Activated CD8-positive, alpha-beta memory T cell treated with anti-CD3 and anti-CD28 coated beads, Interleukin-2, amount 10 ng/mL, durations not matched to agents 7 days and 5 days (primary cell): Measurements from ENCODE around the gene PKD2L1. TPM values are rescaled to one million over a fixed set of nuclear protein-coding genes. Genes with fewer than 3 reads are reported as not detected.

Source experiments
- ATAC-seq: fragments of 150-1000 bp; cut with Tn5 transposase; one replicate; pipeline ENCODE4 v1.10.0; 2021; ENCODE audit warnings: moderate library complexity
- CTCF ChIA-PET: fragments of 350-600 bp; sonication (Branson Sonifier 250); formaldehyde crosslinking; loops from one replicate; lab custom pipeline; 2021; ENCODE audit warnings: antibody characterized with exemption; lab: Charles Lee
- DNase-seq: peaks from one replicate; pipeline ENCODE4 v3.0.0-alpha.2; 2020
- H3K27ac Mint-ChIP-seq: one replicate; pipeline ENCODE4 v1.8.0; 2021; ENCODE audit warnings: mild to moderate bottlenecking, mixed read lengths
- H3K27me3 Mint-ChIP-seq: one replicate; pipeline ENCODE4 v1.8.0; 2021; ENCODE audit warnings: mixed read lengths
- H3K36me3 Mint-ChIP-seq: one replicate; pipeline ENCODE4 v1.8.0; 2021; ENCODE audit warnings: mild to moderate bottlenecking, mixed read lengths
- H3K4me1 Mint-ChIP-seq: one replicate; pipeline ENCODE4 v1.8.0; 2021; ENCODE audit warnings: mixed read lengths
- H3K4me3 Mint-ChIP-seq: one replicate; pipeline ENCODE4 v1.8.0; 2021; ENCODE audit warnings: mild to moderate bottlenecking, moderate library complexity, mixed read lengths
- H3K9me3 Mint-ChIP-seq: one replicate; pipeline ENCODE4 v1.8.0; 2022; ENCODE audit warnings: low read depth, mixed read lengths
- total RNA-seq, 2 experiments: library from RNA; stranded (reverse); gene quantifications; one replicate each; pipeline ENCODE4 v1.2.3, GENCODE V29; 2021

The PKD2L1 gene
- total RNA-seq, 2 experiments from 2014 or later: not detected

DNA sequence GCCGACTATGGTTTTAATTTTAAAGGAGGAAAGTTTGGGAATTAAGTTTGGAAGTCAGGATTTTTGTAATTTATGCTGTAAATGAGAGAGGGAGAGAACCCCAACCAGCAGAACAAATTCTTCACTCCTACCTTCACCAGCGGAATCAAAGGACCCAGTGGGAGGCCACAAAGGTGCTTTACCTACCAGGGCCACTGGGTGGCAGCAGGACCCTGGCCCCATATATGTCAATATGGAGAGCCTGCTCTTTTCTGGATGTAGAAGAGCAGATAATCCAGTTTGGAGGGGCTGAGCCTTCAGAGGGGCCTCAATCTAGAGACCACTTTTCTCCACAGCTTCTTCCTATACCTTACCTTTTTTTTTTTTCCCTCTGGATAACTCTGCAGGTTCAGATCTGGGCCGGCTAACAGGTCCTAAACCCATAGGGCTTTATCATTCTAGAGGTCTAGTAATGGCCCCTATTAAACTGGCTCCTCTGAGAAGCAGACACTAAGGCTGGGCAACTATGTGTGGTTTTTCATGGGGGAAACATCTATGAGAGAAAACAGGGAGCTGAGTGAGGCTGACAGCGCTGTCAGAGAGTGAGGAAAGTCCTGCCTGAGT is 8.5 kb upstream of the PKD2L1 start:
- no peaks in the 10 kb centered on the region for H3K9me3 Mint-ChIP-seq
- ATAC-seq (peak; percentile 88), DNase-seq (peak; percentile 86)
- H3K4me3 Mint-ChIP-seq: no peak overlapping the region
- peaks cover 3% of the 10 kb centered on the region for H3K4me1 Mint-ChIP-seq
- no peak overlapping the region for H3K27ac Mint-ChIP-seq
- peaks cover 16% of the 10 kb centered on the region for H3K27me3 Mint-ChIP-seq
- no peaks in the 10 kb centered on the region for H3K36me3 Mint-ChIP-seq
- CTCF ChIA-PET: interaction anchor here (0.9 to 17.0 kb wide), 17 partner anchors 10 to 561 kb away, joined by 3 to 236 read pairs (median 5); partner anchors contain the start of genes HIF1AN and SCD

DNA sequence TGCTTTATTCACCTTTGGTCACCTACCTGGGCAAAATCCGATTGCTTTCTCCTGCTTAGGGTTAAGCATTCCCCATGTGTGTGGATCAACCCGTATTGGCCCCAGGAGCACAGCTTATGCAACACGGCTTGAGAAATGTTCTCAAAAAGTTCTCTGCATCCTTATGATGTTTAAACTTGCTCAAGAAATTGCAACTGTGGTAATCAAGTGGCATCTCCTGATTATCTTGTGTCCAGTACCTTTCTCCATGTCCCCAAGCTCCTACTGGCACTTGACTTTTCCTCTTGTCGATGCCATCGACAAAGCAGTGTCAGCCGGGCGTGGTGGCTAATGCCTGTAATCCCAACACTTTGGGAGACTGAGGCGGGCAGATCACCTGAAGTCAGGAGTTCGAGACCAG is 4.7 kb upstream of the PKD2L1 start:
- CTCF ChIA-PET: interaction anchor here (0.8 to 6.2 kb wide), 5 partner anchors 98 to 184 kb away, joined by 3 to 49 read pairs (median 4); no protein-coding TSS in a partner anchor
- ATAC-seq: no peak
- no peak overlapping the region for H3K27ac Mint-ChIP-seq
- no peaks in the 10 kb centered on the region for H3K9me3 Mint-ChIP-seq
- H3K4me1 Mint-ChIP-seq: peaks cover 3% of the 10 kb centered on the region
- peaks cover 37% of the 10 kb centered on the region for H3K27me3 Mint-ChIP-seq
- H3K36me3 Mint-ChIP-seq: no peaks in the 10 kb centered on the region
- DNase-seq: no peak
- no peak overlapping the region for H3K4me3 Mint-ChIP-seq

DNA sequence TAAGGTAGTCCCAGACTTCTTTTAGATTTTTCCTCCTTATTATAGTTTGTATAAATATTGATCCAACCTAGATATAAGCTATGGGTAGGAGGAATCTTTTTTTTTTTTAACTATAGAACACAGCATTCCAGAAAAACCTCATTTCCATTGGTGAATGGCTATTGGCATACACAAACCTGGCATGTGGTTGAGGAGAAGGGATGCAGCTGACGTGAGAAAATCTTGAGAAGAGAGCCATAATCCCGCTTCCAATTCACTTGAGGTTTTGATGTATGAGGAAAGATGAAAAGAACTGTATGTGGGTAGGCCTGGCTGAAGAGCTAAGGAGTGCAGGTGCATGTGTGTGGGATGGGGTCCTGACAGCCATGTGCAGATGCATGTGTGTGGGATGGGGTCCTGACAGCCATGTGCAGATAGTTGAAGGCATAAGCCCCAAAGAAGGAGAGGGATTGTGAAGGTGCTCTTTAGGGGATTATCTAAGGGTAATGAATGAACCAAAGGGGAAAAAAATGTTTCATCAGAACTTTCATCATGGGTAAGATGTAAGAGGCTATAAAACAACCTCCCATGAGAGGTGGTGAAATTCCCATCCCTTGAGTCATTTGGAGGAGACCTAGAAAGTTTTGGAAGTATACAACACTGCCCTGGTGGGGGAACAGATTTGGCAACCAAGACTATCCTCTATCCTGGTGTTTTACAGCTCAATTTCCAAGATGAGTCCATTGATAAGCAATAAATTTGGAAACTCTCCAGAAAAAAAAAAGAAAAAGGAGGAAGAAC is 3.8 kb upstream of the PKD2L1 start:
- DNase-seq (no peak), ATAC-seq (no peak)
- Mint-ChIP-seq H3K4me3 (no peak overlapping the region), H3K36me3 (no peaks in the 10 kb centered on the region), H3K27me3 (peaks cover 40% of the 10 kb centered on the region), H3K27ac (no peak overlapping the region), H3K4me1 (no peaks in the 10 kb centered on the region), H3K9me3 (no peaks in the 10 kb centered on the region)
- CTCF ChIA-PET: interaction anchor here (1.0 to 6.2 kb wide), 5 partner anchors 99 to 185 kb away, joined by 3 to 49 read pairs (median 4); no protein-coding TSS in a partner anchor

DNA sequence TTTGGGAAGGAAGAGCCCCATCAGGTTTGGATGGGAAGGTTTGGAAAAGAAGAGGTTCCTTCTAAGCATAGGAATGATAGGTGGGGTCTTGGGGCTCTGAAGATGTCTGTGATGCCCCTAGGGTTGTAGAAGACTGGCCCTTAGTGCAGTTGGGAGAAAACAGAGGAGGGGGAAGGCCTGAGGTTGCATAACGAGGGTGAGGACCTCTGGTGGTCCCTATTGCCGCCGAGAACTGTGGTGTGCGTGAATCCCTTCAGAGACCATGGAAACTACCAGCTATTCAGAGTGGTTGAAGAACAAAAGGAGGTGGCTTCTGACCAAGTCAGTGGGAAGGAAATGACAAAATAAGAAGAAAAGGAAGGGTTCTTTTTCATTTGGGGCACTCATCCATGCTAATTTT is 3.1 kb upstream of the PKD2L1 start:
- no peak for ATAC-seq

DNA sequence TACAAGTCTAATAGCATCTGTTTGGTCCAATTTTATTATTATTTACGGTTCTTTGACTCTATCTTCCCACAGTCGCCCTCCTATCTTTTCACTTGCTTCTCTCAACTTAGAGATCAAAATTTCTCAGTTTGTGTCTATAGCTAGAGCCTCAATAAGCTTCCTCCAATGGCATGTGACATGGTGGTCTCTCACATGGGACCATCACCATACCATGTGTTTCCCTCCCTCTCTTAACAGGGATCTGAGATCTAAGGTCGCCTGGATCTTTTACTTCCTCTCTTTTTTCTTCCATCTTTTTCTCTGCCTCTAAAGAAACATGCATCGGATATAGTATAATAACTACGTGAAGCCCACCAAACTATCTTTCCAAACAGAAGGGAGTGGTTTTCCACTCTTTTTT is 1.8 kb downstream of the PKD2L1 start:
- CTCF ChIA-PET: interaction anchor here (2.0 to 2.9 kb wide), 3 partner anchors 11 to 190 kb away, joined by 6 to 10 read pairs (median 8); no protein-coding TSS in a partner anchor
- H3K27ac Mint-ChIP-seq: no peak overlapping the region
- DNase-seq (no peak), ATAC-seq (no peak)
- H3K36me3 Mint-ChIP-seq: no peaks in the 10 kb centered on the region
- H3K4me1 Mint-ChIP-seq: peaks cover 11% of the 10 kb centered on the region
- peaks cover 28% of the 10 kb centered on the region for H3K27me3 Mint-ChIP-seq
- no peak overlapping the region for H3K4me3 Mint-ChIP-seq
- H3K9me3 Mint-ChIP-seq: no peaks in the 10 kb centered on the region

More for the DNA sequence above, 3.1 kb upstream of the PKD2L1 start:
- H3K27ac Mint-ChIP-seq: no peak overlapping the region
- no peaks in the 10 kb centered on the region for H3K4me1 Mint-ChIP-seq
- DNase-seq: no peak
- no peaks in the 10 kb centered on the region for H3K36me3 Mint-ChIP-seq
- H3K4me3 Mint-ChIP-seq: no peak overlapping the region
- CTCF ChIA-PET: interaction anchor here (1.0 to 6.2 kb wide), 4 partner anchors 100 to 186 kb away, joined by 3 to 49 read pairs (median 6); no protein-coding TSS in a partner anchor
- H3K9me3 Mint-ChIP-seq: no peaks in the 10 kb centered on the region
- peaks cover 41% of the 10 kb centered on the region for H3K27me3 Mint-ChIP-seq

DNA sequence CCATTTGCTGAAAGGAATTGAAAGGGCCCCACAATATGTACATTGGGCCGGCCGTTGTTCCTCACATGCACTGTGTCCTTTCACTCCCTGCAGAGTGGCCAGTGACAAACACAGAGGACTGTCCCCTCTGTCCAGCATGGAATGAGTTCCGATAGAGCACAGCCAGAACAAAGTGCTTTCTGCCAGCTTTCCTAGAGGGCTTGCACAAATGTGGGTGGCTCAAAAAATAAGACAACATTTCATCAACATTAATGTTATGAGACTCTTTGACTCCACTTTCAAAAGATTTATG is 2.4 kb downstream of the PKD2L1 start:
- Mint-ChIP-seq H3K4me1 (peaks cover 11% of the 10 kb centered on the region), H3K36me3 (no peaks in the 10 kb centered on the region), H3K4me3 (no peak overlapping the region), H3K27ac (no peak overlapping the region), H3K9me3 (no peaks in the 10 kb centered on the region), H3K27me3 (peaks cover 25% of the 10 kb centered on the region)
- DNase-seq (no peak), ATAC-seq (no peak)
- CTCF ChIA-PET: interaction anchor here (1.1 to 2.9 kb wide), 5 partner anchors 11 to 191 kb away, joined by 3 to 10 read pairs (median 6); no protein-coding TSS in a partner anchor

DNA sequence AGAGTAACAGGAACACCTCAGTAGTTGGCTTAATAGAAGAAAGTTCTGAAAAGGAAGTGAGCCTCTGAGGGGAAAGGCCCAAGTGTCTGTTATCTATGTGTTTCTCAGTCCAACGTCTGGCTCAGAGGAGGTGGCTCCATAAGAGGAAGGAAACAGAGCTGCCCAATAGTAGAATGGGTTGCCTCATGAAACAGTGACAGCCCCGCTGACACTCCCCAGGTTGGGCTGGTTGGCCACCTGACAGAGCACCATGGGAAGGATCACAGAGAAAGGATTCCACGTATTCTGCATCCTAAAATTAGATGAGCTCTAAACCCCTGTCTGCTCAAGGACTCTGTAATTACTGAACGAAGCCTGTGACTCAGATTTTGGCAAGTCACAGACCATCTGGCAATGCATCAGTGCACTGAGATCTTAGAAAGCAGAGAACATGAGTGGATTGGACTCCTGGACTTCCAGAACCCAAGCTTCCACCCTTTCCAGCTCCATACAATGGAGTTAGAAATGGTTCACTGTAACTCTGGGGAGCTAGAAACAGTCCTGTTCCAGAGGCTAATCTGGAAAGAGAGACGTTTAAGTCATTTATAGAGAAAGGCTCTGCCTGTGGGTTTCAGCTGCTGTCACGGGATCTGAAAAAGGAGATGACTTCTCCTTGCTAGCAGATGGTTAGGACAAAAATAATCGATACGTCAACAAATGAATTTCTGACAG is 2.9 kb downstream of the PKD2L1 start:
- H3K36me3 Mint-ChIP-seq: no peaks in the 10 kb centered on the region
- H3K9me3 Mint-ChIP-seq: no peaks in the 10 kb centered on the region
- no peak overlapping the region for H3K4me3 Mint-ChIP-seq
- peaks cover 24% of the 10 kb centered on the region for H3K27me3 Mint-ChIP-seq
- CTCF ChIA-PET: interaction anchor here (0.9 to 2.9 kb wide), 6 partner anchors 12 to 191 kb away, joined by 3 to 10 read pairs (median 5); no protein-coding TSS in a partner anchor
- H3K4me1 Mint-ChIP-seq: peaks cover 11% of the 10 kb centered on the region
- H3K27ac Mint-ChIP-seq: no peak overlapping the region
- peak; percentile 82 for ATAC-seq
- peak; percentile 61 for DNase-seq

DNA sequence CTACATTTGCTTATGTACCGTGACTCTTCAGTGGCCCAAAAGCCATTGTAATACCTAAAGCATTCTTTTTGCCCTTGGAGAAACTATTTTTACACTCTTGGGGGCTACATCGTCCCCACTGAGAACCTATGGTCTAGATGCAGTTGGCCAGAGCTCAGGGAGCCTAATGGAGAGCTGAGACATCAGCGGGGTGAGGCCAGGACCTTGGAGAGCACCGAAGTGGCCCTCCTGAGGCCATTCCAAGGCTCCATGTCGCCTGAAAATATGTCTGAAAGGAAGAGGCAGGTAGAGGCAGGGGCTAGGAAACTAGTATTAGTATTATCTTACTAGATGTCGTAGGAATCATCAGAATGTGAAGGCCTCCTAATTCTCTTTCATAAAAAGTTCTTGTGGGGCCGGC is 4.9 kb downstream of the PKD2L1 start:
- H3K9me3 Mint-ChIP-seq: no peaks in the 10 kb centered on the region

DNA sequence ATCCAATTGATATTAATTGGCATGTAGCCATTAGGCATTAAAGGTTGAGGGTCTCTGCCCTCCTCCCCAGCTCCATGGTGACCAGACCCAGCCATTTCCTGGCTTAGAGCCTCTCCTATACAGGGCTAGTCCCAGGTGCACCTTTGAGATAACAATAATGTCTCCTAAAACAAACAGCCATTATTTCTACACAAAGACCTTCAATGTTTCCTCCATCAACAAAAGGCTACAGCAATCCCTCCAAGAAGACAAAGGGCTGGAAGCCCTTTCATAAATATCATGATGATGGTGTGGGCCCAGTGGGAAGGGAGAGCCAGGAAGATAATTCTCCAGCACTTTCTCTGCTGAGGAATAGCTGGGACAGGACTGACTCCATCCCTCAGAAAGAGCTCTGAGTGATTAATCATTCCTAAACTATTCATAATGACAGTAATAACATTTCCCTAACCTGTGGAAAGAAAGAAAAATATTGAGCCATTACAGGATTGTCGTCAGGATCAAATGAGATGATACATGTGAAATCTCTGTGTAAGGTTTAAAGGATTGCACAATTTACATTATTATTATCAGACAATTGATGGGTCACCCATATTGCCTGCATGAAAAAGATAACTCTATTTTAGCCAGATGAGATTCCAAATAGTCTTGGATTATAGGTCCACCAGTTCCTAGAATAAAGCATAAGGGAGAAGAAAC is 10.2 kb downstream of the PKD2L1 start:
- no peak overlapping the region for H3K4me3 Mint-ChIP-seq
- H3K4me1 Mint-ChIP-seq: no peaks in the 10 kb centered on the region
- CTCF ChIA-PET: no interaction called here
- H3K9me3 Mint-ChIP-seq: no peaks in the 10 kb centered on the region
- ATAC-seq: no peak
- H3K27ac Mint-ChIP-seq: no peak overlapping the region
- no peaks in the 10 kb centered on the region for H3K36me3 Mint-ChIP-seq
- peaks cover 38% of the 10 kb centered on the region for H3K27me3 Mint-ChIP-seq
- DNase-seq: no peak

More for the DNA sequence above, 4.9 kb downstream of the PKD2L1 start:
- CTCF ChIA-PET: no interaction called here
- H3K27ac Mint-ChIP-seq: no peak overlapping the region
- peaks cover 13% of the 10 kb centered on the region for H3K27me3 Mint-ChIP-seq
- no peaks in the 10 kb centered on the region for H3K36me3 Mint-ChIP-seq
- no peak for DNase-seq
- H3K4me3 Mint-ChIP-seq: no peak overlapping the region
- peaks cover 11% of the 10 kb centered on the region for H3K4me1 Mint-ChIP-seq
- ATAC-seq: no peak

DNA sequence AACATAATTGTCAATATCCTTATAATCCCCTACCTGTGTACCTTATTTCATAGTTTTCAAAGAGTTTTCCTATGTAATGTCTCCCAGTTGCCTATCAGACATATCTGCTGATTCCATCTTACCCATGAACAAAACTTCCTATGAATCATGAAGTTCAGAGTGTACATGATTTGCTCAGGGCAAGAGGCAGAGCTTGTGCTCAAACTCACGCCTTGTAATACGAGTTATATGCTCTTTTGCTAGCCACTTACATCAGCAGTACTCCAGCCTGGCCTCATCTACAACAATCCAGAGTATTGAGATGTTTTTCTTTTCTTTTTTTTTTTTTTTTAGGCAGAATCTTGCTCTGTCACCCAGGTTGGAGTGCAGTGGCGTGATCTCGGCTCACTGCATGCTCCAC is 11.8 kb downstream of the PKD2L1 start:
- CTCF ChIA-PET: interaction anchor here (1.4 kb wide), 1 partner anchor 115 kb away, joined by 3 read pairs; no protein-coding TSS in a partner anchor
- no peaks in the 10 kb centered on the region for H3K4me1 Mint-ChIP-seq
- H3K36me3 Mint-ChIP-seq: no peaks in the 10 kb centered on the region
- H3K27me3 Mint-ChIP-seq: peaks cover 48% of the 10 kb centered on the region
- H3K27ac Mint-ChIP-seq: no peak overlapping the region
- H3K4me3 Mint-ChIP-seq: no peak overlapping the region
- ATAC-seq: no peak
- H3K9me3 Mint-ChIP-seq: no peaks in the 10 kb centered on the region
- no peak for DNase-seq

DNA sequence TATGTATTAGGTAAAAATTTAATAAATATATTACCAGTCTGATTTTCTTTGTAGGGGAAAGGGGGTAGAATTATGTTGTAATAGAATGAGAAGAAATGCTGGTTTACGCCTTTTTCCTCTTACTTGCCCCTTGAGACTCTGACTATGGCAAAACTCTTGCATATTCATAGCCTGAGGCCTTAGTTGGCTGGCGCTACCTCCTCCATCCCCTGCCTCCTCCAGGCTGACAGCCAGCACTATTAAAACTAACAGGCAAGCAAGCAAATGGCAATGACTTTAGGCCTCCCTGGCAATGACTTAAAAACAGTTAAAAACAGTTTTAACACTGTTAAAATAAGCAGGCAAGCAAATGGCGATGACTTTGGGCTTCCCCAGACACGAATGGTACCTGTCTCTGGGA is 14.4 kb downstream of the PKD2L1 start:
- H3K4me3 Mint-ChIP-seq: no peak overlapping the region
- H3K4me1 Mint-ChIP-seq: no peaks in the 10 kb centered on the region
- no peaks in the 10 kb centered on the region for H3K9me3 Mint-ChIP-seq
- DNase-seq: no peak
- no peak for ATAC-seq
- CTCF ChIA-PET: no interaction called here
- no peaks in the 10 kb centered on the region for H3K36me3 Mint-ChIP-seq
- no peak overlapping the region for H3K27ac Mint-ChIP-seq
- H3K27me3 Mint-ChIP-seq: peaks cover 65% of the 10 kb centered on the region

DNA sequence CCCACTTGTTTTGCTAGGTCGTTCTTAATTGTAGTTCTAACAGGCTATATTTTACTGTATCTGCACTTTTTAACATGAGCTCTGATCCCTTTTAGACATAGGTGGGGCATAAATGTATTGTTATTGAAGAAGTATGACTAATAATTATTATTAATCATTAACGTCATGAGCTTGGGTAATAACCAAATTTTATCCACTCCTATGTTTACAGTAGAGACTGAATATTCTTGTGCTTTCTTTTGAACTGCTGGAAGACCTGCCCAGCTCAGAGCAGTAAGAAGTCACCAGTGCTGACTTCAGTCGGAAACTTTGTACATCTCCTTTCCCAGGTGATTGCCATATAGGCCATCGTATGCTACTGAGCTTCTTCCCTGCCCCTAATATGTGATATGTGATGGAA is 18.7 kb downstream of the PKD2L1 start:
- H3K4me3 Mint-ChIP-seq: no peak overlapping the region
- no peaks in the 10 kb centered on the region for H3K9me3 Mint-ChIP-seq
- peaks cover 68% of the 10 kb centered on the region for H3K27me3 Mint-ChIP-seq
- ATAC-seq: no peak
- H3K4me1 Mint-ChIP-seq: no peaks in the 10 kb centered on the region
- H3K36me3 Mint-ChIP-seq: no peaks in the 10 kb centered on the region
- no peak overlapping the region for H3K27ac Mint-ChIP-seq
- DNase-seq: no peak
- CTCF ChIA-PET: interaction anchor here (0.7 to 1.2 kb wide), 2 partner anchors 25 to 122 kb away, joined by 3 to 4 read pairs; no protein-coding TSS in a partner anchor

DNA sequence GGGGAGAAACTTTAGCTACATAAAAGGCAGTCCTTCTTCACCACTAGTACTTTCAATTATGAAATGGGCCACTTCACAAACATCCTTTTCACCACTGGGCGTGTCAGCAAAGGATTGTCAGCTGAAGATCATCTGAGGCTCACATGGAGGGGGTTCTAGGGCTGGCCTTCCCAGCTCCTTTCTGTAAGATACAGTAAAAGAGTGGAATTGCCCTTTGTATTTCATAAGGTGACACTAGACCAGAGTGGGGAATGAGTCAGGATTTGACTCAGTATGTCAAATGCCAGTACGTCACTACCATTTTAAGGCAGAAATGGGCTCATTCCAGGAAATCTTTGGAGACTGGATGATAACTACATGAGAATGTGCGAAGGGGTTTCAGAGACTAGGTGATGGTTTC is 22.3 kb downstream of the PKD2L1 start:
- DNase-seq (no peak), ATAC-seq (no peak)
- H3K9me3 Mint-ChIP-seq: no peaks in the 10 kb centered on the region
- CTCF ChIA-PET: no interaction called here
- no peaks in the 10 kb centered on the region for H3K4me1 Mint-ChIP-seq
- H3K36me3 Mint-ChIP-seq: no peaks in the 10 kb centered on the region
- no peak overlapping the region for H3K4me3 Mint-ChIP-seq
- no peak overlapping the region for H3K27ac Mint-ChIP-seq
- peaks cover 76% of the 10 kb centered on the region for H3K27me3 Mint-ChIP-seq
